ENCODE measurements around the gene PHC2. TPM values are rescaled to one million over a fixed set of nuclear protein-coding genes. Genes with fewer than 3 reads are reported as not detected.

The PHC2 gene
- total RNA-seq, 1 donor from 2014 or later = 287 TPM

GRCh38 chr1:33370827-33371226 is 60.1 kb downstream of the PHC2 start:
- H3K9me3 Mint-ChIP-seq (ENCODE audit: unreplicated experiment) = peaks cover 14% of the 10 kb centered on the region
- H3K4me1 Mint-ChIP-seq (ENCODE audit: low read depth, unreplicated experiment) = peaks cover 53% of the 10 kb centered on the region
- H3K4me3 Mint-ChIP-seq (ENCODE audit: unreplicated experiment) = no peak overlapping the region
- DNase-seq = no peak
- TF ChIP-seq CTCF (IDR thresholded peaks at IDR 0.05; ENCODE audit: partially characterized antibody, unreplicated experiment) = no peak
- H3K36me3 Mint-ChIP-seq (ENCODE audit: unreplicated experiment) = no peaks in the 10 kb centered on the region
- peaks cover 5% of the 10 kb centered on the region for H3K27me3 Mint-ChIP-seq (ENCODE audit: unreplicated experiment)
- no peak overlapping the region for H3K27ac Mint-ChIP-seq (ENCODE audit: unreplicated experiment)

- no peak for DNase-seq
- H3K4me1 Mint-ChIP-seq (ENCODE audit: low read depth, unreplicated experiment) = peaks cover 53% of the 10 kb centered on the region
- H3K36me3 Mint-ChIP-seq (ENCODE audit: unreplicated experiment) = no peaks in the 10 kb centered on the region
- H3K27ac Mint-ChIP-seq (ENCODE audit: unreplicated experiment) = peak overlapping the region; percentile 28
- H3K4me3 Mint-ChIP-seq (ENCODE audit: unreplicated experiment) = no peak overlapping the region
- H3K27me3 Mint-ChIP-seq (ENCODE audit: unreplicated experiment) = peaks cover 5% of the 10 kb centered on the region
- TF ChIP-seq CTCF (IDR thresholded peaks at IDR 0.05; ENCODE audit: partially characterized antibody, unreplicated experiment) = no peak
- H3K9me3 Mint-ChIP-seq (ENCODE audit: unreplicated experiment) = peaks cover 16% of the 10 kb centered on the region
These were observed 60.6 kb downstream of the PHC2 start for GRCh38 chr1:33370301-33370700.

GRCh38 chr1:33369764-33370163 is 61.1 kb downstream of the PHC2 start:
- no peak overlapping the region for H3K27ac Mint-ChIP-seq (ENCODE audit: unreplicated experiment)
- TF ChIP-seq CTCF (IDR thresholded peaks at IDR 0.05; ENCODE audit: partially characterized antibody, unreplicated experiment) = no peak

GRCh38 chr1:33369081-33369480 is 61.8 kb downstream of the PHC2 start:
- peaks cover 18% of the 10 kb centered on the region for H3K9me3 Mint-ChIP-seq (ENCODE audit: unreplicated experiment)
- H3K4me3 Mint-ChIP-seq (ENCODE audit: unreplicated experiment) = no peak overlapping the region
- H3K27ac Mint-ChIP-seq (ENCODE audit: unreplicated experiment) = peak overlapping the region; percentile 39
- H3K36me3 Mint-ChIP-seq (ENCODE audit: unreplicated experiment) = no peaks in the 10 kb centered on the region
- TF ChIP-seq CTCF (IDR thresholded peaks at IDR 0.05; ENCODE audit: partially characterized antibody, unreplicated experiment) = no peak
- peaks cover 56% of the 10 kb centered on the region for H3K4me1 Mint-ChIP-seq (ENCODE audit: low read depth, unreplicated experiment)
- H3K27me3 Mint-ChIP-seq (ENCODE audit: unreplicated experiment) = peaks cover 10% of the 10 kb centered on the region
- DNase-seq = no peak

More at GRCh38 chr1:33369764-33370163, 61.1 kb downstream of the PHC2 start:
- Mint-ChIP-seq H3K27me3 (ENCODE audit: unreplicated experiment) (peaks cover 3% of the 10 kb centered on the region), H3K4me1 (ENCODE audit: low read depth, unreplicated experiment) (peaks cover 53% of the 10 kb centered on the region), H3K4me3 (ENCODE audit: unreplicated experiment) (no peak overlapping the region), H3K36me3 (ENCODE audit: unreplicated experiment) (no peaks in the 10 kb centered on the region), H3K9me3 (ENCODE audit: unreplicated experiment) (peaks cover 13% of the 10 kb centered on the region)
- no peak for DNase-seq

GRCh38 chr1:33368431-33368830 is 62.5 kb downstream of the PHC2 start:
- no peak overlapping the region for H3K4me3 Mint-ChIP-seq (ENCODE audit: unreplicated experiment)
- H3K27me3 Mint-ChIP-seq (ENCODE audit: unreplicated experiment) = peaks cover 16% of the 10 kb centered on the region
- no peak for DNase-seq
- peaks cover 56% of the 10 kb centered on the region for H3K4me1 Mint-ChIP-seq (ENCODE audit: low read depth, unreplicated experiment)
- peaks cover 22% of the 10 kb centered on the region for H3K9me3 Mint-ChIP-seq (ENCODE audit: unreplicated experiment)
- no peak for TF ChIP-seq CTCF (IDR thresholded peaks at IDR 0.05; ENCODE audit: partially characterized antibody, unreplicated experiment)
- no peak overlapping the region for H3K27ac Mint-ChIP-seq (ENCODE audit: unreplicated experiment)
- H3K36me3 Mint-ChIP-seq (ENCODE audit: unreplicated experiment) = no peaks in the 10 kb centered on the region

All from glutamatergic neuron (in vitro differentiated cells).